Common myeloid progenitor, CD34-positive (primary cell): ENCODE results near the gene PRAF2.
A peak's percentile ranks its signal among the peaks of the same experiment; 100 is the strongest.

Source experiments
- CTCF ChIA-PET: fragments of 350-600 bp; sonication (Branson Sonifier 250); formaldehyde crosslinking; loops from one replicate; lab custom pipeline; 2021; ENCODE audit warnings: antibody characterized with exemption; lab: Charles Lee
- POLR2A ChIA-PET: fragments of 350-600 bp; sonication (Branson Sonifier 250); formaldehyde crosslinking; loops from one replicate; lab custom pipeline; 2021; ENCODE audit warnings: antibody characterized with exemption; lab: Charles Lee
- DNase-seq, 3 donors: peaks; one replicate each; pipeline versions ENCODE4 v3.0.0 to v3.0.0-alpha.2; 2013
- H3K27ac ChIP-seq, 2 experiments: 1 replicate in 1 of 2; 2 replicates in 1 of 2; pipeline ENCODE4 v1.7.0; 2013; ENCODE audit warnings: inconsistent platforms in 2 of 2, low read length in 2 of 2, mild to moderate bottlenecking in 2 of 2, low read depth in 1 of 2, moderate library complexity in 1 of 2; ENCODE audit not compliant: severe bottlenecking in 2 of 2, insufficient read depth in 1 of 2, poor library complexity in 1 of 2
- H3K27me3 ChIP-seq, 5 experiments: replicated peaks in 2 of 5; 1 replicate in 3 of 5; 2 replicates in 2 of 5; pipeline versions ENCODE4 v1.6.1 to v1.7.0; 2013; ENCODE audit warnings: low read length in 4 of 5, mild to moderate bottlenecking in 2 of 5, moderate library complexity in 2 of 5, inconsistent platforms in 1 of 5; ENCODE audit not compliant: insufficient read depth in 5 of 5, control insufficient read depth in 4 of 5
- H3K36me3 ChIP-seq, 4 experiments: 1 replicate in 2 of 4; 2 replicates in 2 of 4; pipeline versions ENCODE4 v1.6.1 to v1.7.0; 2013; ENCODE audit warnings: low read length in 3 of 4, control low read depth in 1 of 4, mild to moderate bottlenecking in 1 of 4; ENCODE audit not compliant: control insufficient read depth in 4 of 4, insufficient read depth in 4 of 4
- H3K4me1 ChIP-seq, 4 experiments: 1 replicate in 3 of 4; 2 replicates in 1 of 4; pipeline versions ENCODE4 v1.6.1 to v1.7.1; 2013; ENCODE audit warnings: low read length in 3 of 4, mild to moderate bottlenecking in 3 of 4, control low read depth in 1 of 4, inconsistent platforms in 1 of 4, moderate library complexity in 1 of 4; ENCODE audit not compliant: control insufficient read depth in 4 of 4, insufficient read depth in 4 of 4; ENCODE audit errors: control extremely low read depth in 1 of 4
- H3K4me3 ChIP-seq, 7 experiments: 1 replicate in 4 of 7; 2 replicates in 3 of 7; pipeline versions ENCODE4 v1.5.1 to v1.7.0; 2013; ENCODE audit warnings: mild to moderate bottlenecking in 7 of 7, low read length in 6 of 7, moderate library complexity in 6 of 7, inconsistent platforms in 2 of 7, low read depth in 2 of 7, control low read depth in 1 of 7; ENCODE audit not compliant: insufficient read depth in 4 of 7, control insufficient read depth in 1 of 7; ENCODE audit errors: extremely low read depth in 1 of 7
- H3K9me3 ChIP-seq, 5 experiments: 1 replicate in 4 of 5; 2 replicates in 1 of 5; pipeline versions ENCODE4 v1.6.1 to v1.7.1; 2013; ENCODE audit warnings: low read length in 4 of 5, mild to moderate bottlenecking in 2 of 5, inconsistent platforms in 1 of 5, low read depth in 1 of 5, moderate library complexity in 1 of 5; ENCODE audit not compliant: control insufficient read depth in 4 of 5, insufficient read depth in 2 of 5; ENCODE audit errors: control extremely low read depth in 1 of 5
- WGBS: methylation state at CpG from one replicate; pipeline ENCODE4 v1.1.5; 2013; ENCODE audit not compliant: insufficient coverage; 5-methylcytosine and 5-hydroxymethylcytosine counted together

The PRAF2 gene

DNA sequence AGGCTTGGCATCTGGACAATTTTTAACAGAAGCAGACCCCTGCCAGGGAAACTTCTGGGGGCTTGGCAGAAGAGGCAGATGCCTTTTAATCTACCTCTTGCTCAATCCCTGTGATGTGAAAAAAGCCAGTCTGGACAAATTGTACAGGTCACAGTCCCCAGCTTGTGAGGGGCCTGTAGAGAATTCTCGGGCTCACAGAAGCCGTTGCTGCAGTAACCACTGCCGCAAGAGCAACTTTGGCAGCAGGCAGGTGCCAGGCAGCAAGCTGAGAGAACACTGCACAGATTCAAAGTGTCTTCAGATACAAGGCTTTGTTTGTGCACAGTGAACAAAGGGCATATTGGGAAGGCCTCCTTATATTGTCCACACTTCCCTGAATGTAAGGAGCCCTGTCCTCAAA lies 38.0 kb upstream of the PRAF2 start:
- Histone ChIP-seq H3K4me1 (no peaks in the 10 kb centered on the region), H3K9me3 (no peaks in the 10 kb centered on the region), H3K36me3 (peaks cover 2 to 44% (median 22%) of the 10 kb centered on the region in 4 experiments), H3K27me3 (no peaks in the 10 kb centered on the region), H3K27ac (no peak overlapping the region), H3K4me3 (no peak overlapping the region)
- 90% methylated on average over 3 of the region's 3 CpGs for WGBS
- ChIA-PET CTCF (interaction anchor here (0.6 to 1.5 kb wide), 3 partner anchors 8 to 11 kb away, joined by 3 read pairs; no protein-coding TSS in a partner anchor), POLR2A (no interaction called here)
- DNase-seq, result no peak

- H3K4me3 ChIP-seq, result no peak overlapping the region
- no peaks in the 10 kb centered on the region for H3K27me3 ChIP-seq
- ChIA-PET CTCF (interaction anchor here (0.7 to 0.8 kb wide), 2 partner anchors 35 to 66 kb away, joined by 3 read pairs; no protein-coding TSS in a partner anchor), POLR2A (no interaction called here)
- no peaks in the 10 kb centered on the region for H3K4me1 ChIP-seq
- H3K27ac ChIP-seq, result no peak overlapping the region
- DNase-seq, result no peak
- peaks cover 0 to 31% (median 14%) of the 10 kb centered on the region in 4 experiments for H3K36me3 ChIP-seq
- WGBS, result 80% methylated on average over 3 of the region's 3 CpGs
- no peaks in the 10 kb centered on the region for H3K9me3 ChIP-seq
Observed at GRCh38 chrX:49110417-49110816, 36.6 kb upstream of the PRAF2 start.

GRCh38 chrX:49108641-49109040 lies 34.8 kb upstream of the PRAF2 start:
- no peak for DNase-seq
- WGBS, result 75% methylated on average over 2 of the region's 2 CpGs
- Histone ChIP-seq H3K27ac (no peak overlapping the region), H3K9me3 (no peaks in the 10 kb centered on the region), H3K4me1 (no peaks in the 10 kb centered on the region), H3K36me3 (peaks cover 0 to 26% (median 10%) of the 10 kb centered on the region in 4 experiments), H3K4me3 (no peak overlapping the region), H3K27me3 (no peaks in the 10 kb centered on the region)
- POLR2A ChIA-PET, result no interaction called here
- CTCF ChIA-PET, result no interaction called here

- H3K27me3 ChIP-seq, result no peaks in the 10 kb centered on the region
- ChIA-PET POLR2A (no interaction called here), CTCF (interaction anchor here (0.6 to 1.4 kb wide), 6 partner anchors 14 to 74 kb away, joined by 3 to 5 read pairs (median 4); partner anchors contain the start of gene WDR45)
- DNase-seq, result peak in 2 of 3 donors; percentile 56 to 58
- H3K4me3 ChIP-seq, result no peak overlapping the region
- peaks cover 0 to under 1% (median 0%) of the 10 kb centered on the region in 4 experiments for H3K4me1 ChIP-seq
- H3K9me3 ChIP-seq, result no peaks in the 10 kb centered on the region
- 64% methylated on average over 5 of the region's 7 CpGs for WGBS
- H3K27ac ChIP-seq, result no peak overlapping the region
- peaks cover 0 to 11% (median 4%) of the 10 kb centered on the region in 4 experiments for H3K36me3 ChIP-seq
Observed at GRCh38 chrX:49106930-49107329, 33.1 kb upstream of the PRAF2 start.

GRCh38 chrX:49106296-49106695 lies 32.5 kb upstream of the PRAF2 start:
- Histone ChIP-seq H3K4me3 (no peak overlapping the region), H3K27me3 (no peaks in the 10 kb centered on the region), H3K36me3 (peaks cover 0 to 9% (median 4%) of the 10 kb centered on the region in 4 experiments), H3K27ac (no peak overlapping the region), H3K4me1 (peaks cover 0 to 5% (median 3%) of the 10 kb centered on the region in 4 experiments), H3K9me3 (no peaks in the 10 kb centered on the region)
- 94% methylated on average over 4 of the region's 4 CpGs for WGBS
- ChIA-PET POLR2A (no interaction called here), CTCF (interaction anchor here (0.6 to 1.4 kb wide), 4 partner anchors 16 to 53 kb away, joined by 3 to 4 read pairs (median 4); partner anchors contain the start of gene WDR45)
- no peak for DNase-seq

GRCh38 chrX:49103637-49104036 lies 29.8 kb upstream of the PRAF2 start:
- no peaks in the 10 kb centered on the region for H3K9me3 ChIP-seq
- POLR2A ChIA-PET, result no interaction called here

GRCh38 chrX:49102190-49102589 lies 28.4 kb upstream of the PRAF2 start:
- Histone ChIP-seq H3K27me3 (no peaks in the 10 kb centered on the region), H3K4me3 (no peak overlapping the region), H3K9me3 (no peaks in the 10 kb centered on the region), H3K4me1 (peaks cover 0 to 12% (median 6%) of the 10 kb centered on the region in 4 experiments), H3K36me3 (no peaks in the 10 kb centered on the region), H3K27ac (no peak overlapping the region)
- 92% methylated on average over 5 of the region's 9 CpGs for WGBS
- ChIA-PET POLR2A (no interaction called here), CTCF (interaction anchor here (0.7 to 1.0 kb wide), 2 partner anchors 10 to 77 kb away, joined by 3 read pairs; no protein-coding TSS in a partner anchor)
- DNase-seq, result no peak

More at GRCh38 chrX:49103637-49104036, 29.8 kb upstream of the PRAF2 start:
- CTCF ChIA-PET, result interaction anchor here (0.7 to 1.7 kb wide), 2 partner anchors 16 to 46 kb away, joined by 3 read pairs; no protein-coding TSS in a partner anchor
- no peak overlapping the region for H3K27ac ChIP-seq
- peaks cover 0 to 12% (median 6%) of the 10 kb centered on the region in 4 experiments for H3K4me1 ChIP-seq
- H3K4me3 ChIP-seq, result no peak overlapping the region
- no peaks in the 10 kb centered on the region for H3K36me3 ChIP-seq
- WGBS, result 53% methylated on average over 2 of the region's 3 CpGs
- no peak for DNase-seq
- H3K27me3 ChIP-seq, result no peaks in the 10 kb centered on the region
